HG03175 (cell line): ENCODE measurements around the gene RAB22A.
A peak's percentile ranks its signal among the peaks of the same experiment; 100 is the strongest.
"Not testable (repeated sequence)": the region's sequence is repeated elsewhere in the genome, so short reads cannot be mapped to it uniquely, and the experiment has no call there.

Source experiments
- ATAC-seq: cut with Tn5 transposase; IDR thresholded peaks from one replicate; pipeline ENCODE4 v1.9.1; 2021; ENCODE audit warnings: mild to moderate bottlenecking, moderate library complexity; ENCODE audit not compliant: unreplicated experiment

RAB22A gene

DNA sequence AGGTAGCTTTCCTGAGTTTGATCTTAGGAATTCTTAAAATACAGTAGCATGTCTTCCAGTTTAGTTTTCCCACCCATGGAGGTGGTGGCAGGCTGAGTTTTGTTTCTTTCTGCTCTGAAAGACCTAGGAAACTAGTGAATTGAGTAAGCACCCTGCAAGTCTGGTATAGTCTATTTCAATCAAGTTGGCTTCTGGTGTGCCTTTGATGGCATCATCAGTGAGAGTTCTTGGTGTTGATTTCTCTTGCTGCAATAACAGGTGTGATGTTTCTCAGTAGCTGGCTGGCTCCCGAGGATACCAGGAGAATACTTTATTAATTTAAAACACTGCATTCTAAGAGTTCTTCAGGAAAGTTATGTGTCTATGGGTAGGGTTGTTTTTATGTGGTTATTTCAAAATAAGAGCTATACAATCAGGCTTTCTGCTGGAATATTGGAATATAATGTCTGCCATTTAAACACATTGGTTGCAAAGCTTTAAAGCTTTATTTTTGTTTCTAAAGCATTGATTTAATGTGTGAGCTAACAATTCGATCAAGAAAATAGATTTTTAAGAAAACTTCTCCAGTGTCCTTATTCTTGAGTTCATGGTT is 98.5 kb downstream of the RAB22A start:
- peak; percentile 61 for ATAC-seq

DNA sequence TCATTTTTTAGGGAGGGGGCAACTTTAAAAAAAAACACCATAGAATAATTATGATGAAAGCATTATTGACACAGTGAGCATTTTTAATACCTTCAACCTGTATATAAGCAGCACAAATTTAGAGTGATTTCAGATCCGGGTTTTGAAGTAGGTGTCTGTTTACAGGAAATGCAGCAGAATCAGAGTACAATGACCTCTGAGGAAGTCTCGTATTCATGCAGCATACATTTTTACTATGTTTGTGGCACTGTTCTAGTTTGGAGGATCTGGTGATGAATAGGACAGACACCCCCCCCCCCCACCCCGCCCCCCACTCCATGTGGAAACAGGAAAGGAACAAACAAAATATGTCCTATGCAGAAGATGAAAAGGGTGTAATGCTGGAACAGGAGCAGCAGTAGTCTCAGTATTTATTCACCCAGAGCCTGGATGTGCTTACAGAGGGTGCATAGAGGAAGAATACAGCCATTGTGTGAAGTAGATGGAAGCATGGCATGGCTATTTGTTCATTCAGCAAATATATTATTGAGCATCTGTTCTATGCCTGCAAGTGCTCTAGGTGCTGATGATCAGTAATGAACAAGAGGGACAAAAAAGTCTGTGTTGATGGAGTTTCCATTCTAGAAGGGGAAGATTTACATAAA is 99.2 kb downstream of the RAB22A start:
- peak; percentile 52 for ATAC-seq

DNA sequence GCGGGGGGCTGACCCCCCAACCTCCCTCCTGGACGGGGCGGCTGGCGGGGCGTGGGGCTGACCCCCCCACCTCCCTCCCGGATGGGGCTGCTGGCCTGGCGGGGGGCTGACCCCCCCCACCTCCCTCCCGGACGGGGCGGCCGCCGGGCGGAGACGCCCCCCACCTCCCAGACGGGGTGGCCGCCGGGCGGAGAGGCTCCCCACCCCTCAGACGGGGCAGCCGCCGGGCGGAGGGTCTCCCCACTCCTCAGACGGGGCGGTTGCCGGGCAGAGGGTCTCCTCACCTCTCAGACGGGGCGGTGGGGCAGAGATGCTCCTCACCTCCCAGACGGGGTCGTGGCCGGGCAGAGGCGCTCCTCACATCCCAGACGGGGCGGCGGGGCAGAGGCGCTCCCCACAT is 104.7 kb downstream of the RAB22A start:
- ATAC-seq: not testable (repeated sequence)

DNA sequence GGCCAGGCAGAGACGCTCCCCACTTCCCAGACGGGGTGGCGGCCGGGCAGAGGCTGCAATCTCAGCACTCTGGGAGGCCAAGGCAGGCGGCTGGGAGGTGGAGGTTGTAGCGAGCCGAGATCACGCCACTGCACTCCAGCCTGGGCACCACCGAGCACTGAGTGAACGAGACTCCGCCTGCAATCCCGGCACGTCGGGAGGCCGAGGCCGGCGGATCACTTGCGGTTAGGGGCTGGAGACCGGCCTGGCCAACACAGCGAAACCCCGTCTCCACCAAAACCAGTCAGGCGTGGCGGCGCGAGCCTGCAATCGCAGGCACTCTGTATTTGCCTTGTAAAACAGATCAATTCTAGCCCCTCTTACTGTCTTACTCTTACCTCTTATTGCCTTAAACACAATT is 105.3 kb downstream of the RAB22A start:
- not testable (repeated sequence) for ATAC-seq

DNA sequence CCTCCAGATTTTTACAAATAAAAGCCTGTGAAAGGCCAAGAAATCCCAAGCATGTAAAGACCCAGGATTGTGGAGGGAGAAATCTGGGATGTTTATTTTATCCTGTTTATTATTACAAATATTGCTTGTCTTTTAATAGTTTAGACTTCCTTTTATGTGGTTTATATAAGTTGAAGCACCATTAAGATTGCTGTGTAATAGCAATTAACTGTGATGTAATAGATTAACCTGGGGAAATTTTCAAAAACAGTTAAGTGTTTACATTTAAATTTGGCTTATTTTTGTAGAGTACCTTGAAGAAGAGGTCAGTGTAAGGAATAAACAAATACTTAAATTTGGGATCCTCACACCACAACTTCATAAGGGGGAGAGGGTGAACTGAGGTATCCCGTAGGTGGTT is 106.5 kb downstream of the RAB22A start:
- no peak for ATAC-seq

DNA sequence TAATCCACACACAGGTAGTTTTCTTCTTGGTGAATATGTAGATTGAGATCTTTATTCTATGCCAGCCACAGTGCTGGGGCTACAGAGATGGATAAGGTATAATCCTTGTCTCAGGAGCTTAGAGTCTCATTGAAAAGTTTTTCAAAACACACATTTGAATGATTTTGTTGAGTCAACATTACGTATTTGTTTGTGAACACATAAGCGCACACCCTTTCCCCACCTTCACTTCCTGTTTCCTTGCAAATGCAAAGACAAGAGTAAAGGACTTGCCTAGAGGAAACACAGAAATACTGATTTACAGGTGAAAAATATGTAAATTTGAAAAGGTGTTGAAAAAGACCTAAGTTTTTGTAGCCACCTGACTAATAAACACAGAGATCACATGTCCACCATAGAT is 107.3 kb downstream of the RAB22A start:
- no peak for ATAC-seq
